NT2/D1 (cell line): ENCODE data around the gene FETUB.

Source experiments
- YY1 ChIP-seq: IDR thresholded peaks from 2 replicates; pipeline ENCODE4 v1.6.1; 2011; ENCODE audit not compliant: insufficient read length, insufficient read depth
- ZNF274 ChIP-seq: IDR thresholded peaks from 2 replicates; pipeline ENCODE4 v1.6.1; 2011; ENCODE audit warnings: mild to moderate bottlenecking, low read depth, low read length

- no peak for TF ChIP-seq ZNF274
- no peak for TF ChIP-seq YY1
Measured at GRCh38 chr3:186683979-186684378, 43.8 kb downstream of the FETUB start.
